OCI-LY3 (cell line): ENCODE data around the gene MAP4K5.

Source experiments
- EZH2phosphoT487 ChIP-seq: fragments of 200-600 bp; shearing (Covaris generic); IDR thresholded peaks from 2 replicates; pipeline ENCODE4 v1.6.1; 2018; ENCODE audit warnings: antibody characterized with exemption, mixed run types, low read depth
- TF ChIP-seq, protein P1 (sequence below): fragments of 200-600, 300-600 bp; sonication (generic); IDR thresholded peaks from 2 replicates; pipeline ENCODE4 v1.5.1; 2014; ENCODE audit warnings: antibody characterized with exemption, low read length, low read depth

GRCh38 chr14:50402965-50403364 lies 129.4 kb downstream of the MAP4K5 start:
- TF ChIP-seq, protein P1, sequence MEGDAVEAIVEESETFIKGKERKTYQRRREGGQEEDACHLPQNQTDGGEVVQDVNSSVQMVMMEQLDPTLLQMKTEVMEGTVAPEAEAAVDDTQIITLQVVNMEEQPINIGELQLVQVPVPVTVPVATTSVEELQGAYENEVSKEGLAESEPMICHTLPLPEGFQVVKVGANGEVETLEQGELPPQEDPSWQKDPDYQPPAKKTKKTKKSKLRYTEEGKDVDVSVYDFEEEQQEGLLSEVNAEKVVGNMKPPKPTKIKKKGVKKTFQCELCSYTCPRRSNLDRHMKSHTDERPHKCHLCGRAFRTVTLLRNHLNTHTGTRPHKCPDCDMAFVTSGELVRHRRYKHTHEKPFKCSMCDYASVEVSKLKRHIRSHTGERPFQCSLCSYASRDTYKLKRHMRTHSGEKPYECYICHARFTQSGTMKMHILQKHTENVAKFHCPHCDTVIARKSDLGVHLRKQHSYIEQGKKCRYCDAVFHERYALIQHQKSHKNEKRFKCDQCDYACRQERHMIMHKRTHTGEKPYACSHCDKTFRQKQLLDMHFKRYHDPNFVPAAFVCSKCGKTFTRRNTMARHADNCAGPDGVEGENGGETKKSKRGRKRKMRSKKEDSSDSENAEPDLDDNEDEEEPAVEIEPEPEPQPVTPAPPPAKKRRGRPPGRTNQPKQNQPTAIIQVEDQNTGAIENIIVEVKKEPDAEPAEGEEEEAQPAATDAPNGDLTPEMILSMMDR, result no peak
- no peak for TF ChIP-seq EZH2phosphoT487
